RPMI8226 (cell line): ENCODE data around the gene YY1.
"Not testable (repeated sequence)": the region's sequence is repeated elsewhere in the genome, so short reads cannot be mapped to it uniquely, and the experiment has no call there.

ENCODE experiments used
- DNase-seq: peaks from one replicate; pipeline ENCODE4 v3.0.0-alpha.2; 2015

YY1 gene

DNA sequence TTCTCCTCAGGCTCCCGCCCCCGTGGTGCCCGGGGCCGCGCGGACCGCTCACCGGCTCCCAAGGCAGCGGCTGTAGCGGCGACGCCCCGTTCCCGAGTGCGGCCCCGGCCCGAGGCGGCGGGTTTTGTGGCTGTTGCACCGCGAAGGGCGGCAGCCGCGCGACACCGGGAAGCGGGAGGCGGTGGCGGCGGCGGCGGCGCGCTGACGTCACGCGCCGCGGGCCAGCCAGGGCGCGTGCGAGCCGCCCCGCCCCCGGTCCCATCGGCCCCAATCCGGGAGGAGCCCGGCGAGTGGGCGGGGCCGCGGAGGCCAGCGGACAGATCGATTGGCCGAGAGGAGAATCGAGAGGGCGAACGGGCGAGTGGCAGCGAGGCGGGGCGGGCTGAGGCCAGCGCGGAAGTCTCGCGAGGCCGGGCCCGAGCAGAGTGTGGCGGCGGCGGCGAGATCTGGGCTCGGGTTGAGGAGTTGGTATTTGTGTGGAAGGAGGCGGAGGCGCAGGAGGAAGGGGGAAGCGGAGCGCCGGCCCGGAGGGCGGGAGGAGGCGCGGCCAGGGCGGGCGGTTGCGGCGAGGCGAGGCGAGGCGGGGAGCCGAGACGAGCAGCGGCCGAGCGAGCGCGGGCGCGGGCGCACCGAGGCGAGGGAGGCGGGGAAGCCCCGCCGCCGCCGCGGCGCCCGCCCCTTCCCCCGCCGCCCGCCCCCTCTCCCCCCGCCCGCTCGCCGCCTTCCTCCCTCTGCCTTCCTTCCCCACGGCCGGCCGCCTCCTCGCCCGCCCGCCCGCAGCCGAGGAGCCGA lies at the start of gene YY1:
YY1 (plus strand) TSS at position 726 of the 792 bp plus-strand sequence. CDS start 101 bp downstream, outside the sequence.
- peak; percentile 96 for DNase-seq

GRCh38 chr14:100190126-100190525 lies 48.8 kb upstream of the YY1 start:
- no peak for DNase-seq

GRCh38 chr14:100191584-100192249 lies 47.2 kb upstream of the YY1 start:
- DNase-seq = no peak

DNA sequence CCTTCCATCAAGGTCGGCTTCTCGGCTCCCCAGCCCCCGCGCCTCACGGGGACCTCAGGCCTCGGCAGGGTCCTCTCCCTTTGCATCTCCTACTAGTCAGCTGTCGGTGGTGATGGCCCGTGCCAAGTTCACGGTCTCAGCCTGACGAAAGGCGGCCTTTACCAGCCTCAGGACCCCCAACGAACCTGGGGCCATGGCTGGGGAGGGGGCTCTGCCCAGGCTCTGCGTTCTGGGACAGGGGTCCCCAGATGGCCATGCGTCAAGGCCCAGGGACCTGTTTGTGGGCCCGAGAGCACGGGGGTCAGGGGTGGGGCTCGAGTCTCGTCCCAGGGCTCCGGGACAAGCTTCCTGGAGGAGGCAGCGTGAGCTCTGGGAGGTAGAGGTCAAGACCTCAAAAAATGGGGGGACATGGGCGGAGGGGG lies 46.7 kb upstream of the YY1 start:
- no peak for DNase-seq

GRCh38 chr14:100192672-100193416 lies 46.1 kb upstream of the YY1 start:
- peak; percentile 98 for DNase-seq

DNA sequence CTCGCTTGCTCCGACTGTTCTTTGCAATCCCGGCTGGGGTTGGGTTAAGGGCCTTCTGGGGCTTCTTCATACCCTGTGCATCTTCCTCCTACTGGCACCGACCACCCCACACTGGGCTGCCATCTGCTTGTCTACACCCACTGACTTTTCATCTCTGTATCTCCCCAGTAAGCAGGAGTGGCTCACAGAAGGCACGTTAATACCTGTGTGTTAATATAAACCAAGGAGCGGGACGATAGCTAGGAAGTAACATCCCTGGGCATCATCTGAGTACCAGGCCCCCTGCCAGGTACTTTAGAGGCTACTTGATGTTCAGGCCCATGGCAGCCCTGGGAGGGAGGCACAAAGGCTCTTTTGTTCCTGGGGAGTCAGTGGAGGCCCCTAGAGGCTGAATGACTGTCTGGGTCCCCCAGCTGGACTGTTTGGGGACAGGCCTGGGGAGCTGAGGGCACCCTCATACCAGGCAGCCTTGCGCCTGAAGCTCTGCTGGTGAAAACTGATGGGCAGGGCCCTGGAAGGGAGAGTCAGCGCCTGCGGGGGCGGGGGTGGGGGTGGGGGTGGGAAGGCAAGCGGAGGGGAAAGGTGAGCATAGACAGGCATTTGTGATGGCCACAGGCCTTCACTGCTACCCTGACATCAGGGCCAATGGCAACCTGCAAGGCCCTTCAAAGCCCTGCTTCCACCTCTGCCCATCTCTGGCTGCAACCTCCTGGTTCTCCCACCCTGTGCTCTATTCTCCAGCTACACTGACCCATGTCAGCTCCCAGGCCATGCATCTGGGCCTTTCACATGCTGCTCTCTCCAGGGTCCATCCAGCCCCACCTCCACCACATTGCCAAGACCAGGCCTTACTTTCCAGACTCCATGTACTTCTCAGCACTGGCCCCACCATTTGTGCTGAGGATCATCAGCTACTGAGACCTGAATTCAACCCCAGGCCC lies 45.3 kb upstream of the YY1 start:
- DNase-seq = no peak

GRCh38 chr14:100199240-100199860 lies 39.6 kb upstream of the YY1 start:
- no peak for DNase-seq

DNA sequence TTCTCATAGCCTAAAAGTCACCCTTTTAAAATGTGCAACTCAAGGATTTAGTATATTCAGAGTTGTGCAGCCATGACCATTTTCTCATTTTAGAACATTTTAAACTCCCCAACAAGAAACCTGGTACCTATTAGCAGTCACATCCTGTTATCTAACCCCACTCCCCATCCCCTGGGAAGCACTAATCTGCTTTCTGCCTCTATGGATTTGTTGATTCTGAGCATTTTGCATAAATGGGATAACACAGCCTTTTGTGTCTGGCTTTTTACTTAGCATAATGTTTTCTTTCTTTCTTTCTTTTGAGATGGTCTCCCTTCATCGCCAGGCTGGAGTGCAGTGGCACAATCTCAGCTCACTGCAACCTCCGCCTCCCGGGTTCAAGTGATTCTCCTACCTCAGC lies 38.6 kb upstream of the YY1 start:
- no peak for DNase-seq

- DNase-seq = no peak
Observed at GRCh38 chr14:100201701-100202100, 37.2 kb upstream of the YY1 start.

DNA sequence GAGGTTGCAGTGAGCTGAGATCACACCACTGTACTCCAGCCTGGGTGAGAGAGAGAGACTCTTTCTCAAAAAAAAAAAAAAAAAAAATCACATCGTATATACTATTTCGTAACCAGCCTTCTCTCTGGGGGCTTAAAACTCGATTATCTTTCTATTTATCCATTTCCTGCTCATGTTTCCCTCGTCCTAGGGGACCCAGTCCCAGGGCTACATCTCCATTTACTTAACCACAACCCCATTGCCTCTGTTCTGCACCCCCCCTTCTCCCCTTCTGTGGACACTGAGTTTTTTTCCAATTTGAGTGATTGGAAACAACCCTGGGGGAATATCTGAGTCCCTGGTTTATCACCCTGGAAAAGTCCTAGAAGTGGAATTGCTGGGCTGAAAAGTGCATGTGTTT lies 36.2 kb upstream of the YY1 start:
- no peak for DNase-seq

DNA sequence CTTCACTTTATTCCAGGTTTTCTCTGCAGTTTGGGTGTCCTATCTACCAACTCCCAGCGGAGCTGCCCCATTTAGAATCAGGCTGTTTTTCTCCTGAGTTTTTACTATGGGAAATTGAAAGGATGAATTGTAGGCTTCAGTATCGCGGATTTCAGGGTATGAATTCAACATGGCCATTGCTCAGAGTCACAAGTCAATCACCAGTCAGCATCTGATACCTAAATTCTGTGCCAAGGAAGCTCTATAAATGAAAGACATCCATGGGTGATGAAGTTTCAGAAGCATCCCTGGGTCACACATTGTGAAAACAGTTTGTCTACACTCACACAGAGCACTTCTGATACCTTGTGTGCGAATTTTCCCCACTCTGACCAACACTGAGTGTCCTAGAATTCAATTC lies 35.8 kb upstream of the YY1 start:
- no peak for DNase-seq

DNA sequence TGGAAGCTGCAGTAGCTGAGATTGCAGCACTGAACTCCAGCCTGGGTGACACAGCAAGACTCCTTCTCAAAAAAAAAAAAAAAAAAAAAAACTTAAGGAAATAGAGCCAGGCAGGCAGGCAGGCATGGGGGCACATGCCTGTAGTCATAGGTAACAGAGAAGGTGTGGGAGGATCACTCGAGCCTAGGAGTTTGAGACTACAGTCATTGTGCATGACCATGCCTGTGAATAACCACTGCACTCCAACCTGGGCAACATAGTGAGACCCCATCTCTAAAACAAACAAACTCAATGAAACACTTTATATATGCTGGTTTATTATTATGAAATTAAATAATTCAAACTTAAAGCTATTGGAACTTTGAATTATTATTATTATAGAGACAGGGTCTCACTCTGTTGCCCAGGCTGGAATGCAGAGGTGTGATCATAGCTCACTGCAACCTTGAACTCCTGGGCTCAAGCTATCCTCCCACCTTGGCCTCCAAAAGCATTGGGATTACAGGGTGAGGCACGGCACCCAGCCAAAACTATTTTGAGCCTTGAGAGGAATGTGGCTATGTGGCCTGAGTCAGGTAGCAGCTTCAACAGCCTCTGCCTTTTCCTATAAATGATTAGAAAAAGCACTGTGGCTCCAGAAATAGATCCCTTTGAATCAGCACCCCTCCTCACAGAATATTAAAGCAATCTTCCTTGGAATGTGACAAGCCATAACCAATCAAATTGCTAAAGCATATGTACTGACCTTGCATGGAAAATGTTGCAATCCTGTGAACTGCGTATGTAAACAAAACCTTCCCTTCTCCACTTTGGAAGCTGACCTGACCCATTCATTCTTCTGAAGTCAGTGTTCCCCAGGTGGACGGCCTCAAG lies 34.7 kb upstream of the YY1 start:
- DNase-seq = no peak

- not testable (repeated sequence) for DNase-seq
Observed at GRCh38 chr14:100204835-100205167, 34.1 kb upstream of the YY1 start.

DNA sequence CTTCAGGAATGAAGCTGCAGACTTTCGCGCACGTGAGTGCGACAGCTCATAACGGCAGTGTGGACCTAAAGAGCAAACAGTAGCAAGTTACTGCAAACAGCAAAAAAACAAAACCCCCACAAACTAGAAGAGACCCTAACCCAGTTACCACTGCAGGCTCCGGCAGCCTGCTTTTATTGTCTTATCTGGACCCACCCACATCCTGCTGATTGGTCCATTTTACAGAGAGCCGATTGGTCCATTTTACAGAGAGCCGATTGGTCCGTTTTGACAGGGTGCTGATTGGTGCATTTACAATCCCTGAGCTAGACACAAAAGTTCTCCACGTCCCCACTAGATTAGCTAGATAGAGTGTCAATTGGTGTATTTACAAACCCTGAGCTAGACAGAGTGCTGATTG lies 31.4 kb upstream of the YY1 start:
- not testable (repeated sequence) for DNase-seq

DNA sequence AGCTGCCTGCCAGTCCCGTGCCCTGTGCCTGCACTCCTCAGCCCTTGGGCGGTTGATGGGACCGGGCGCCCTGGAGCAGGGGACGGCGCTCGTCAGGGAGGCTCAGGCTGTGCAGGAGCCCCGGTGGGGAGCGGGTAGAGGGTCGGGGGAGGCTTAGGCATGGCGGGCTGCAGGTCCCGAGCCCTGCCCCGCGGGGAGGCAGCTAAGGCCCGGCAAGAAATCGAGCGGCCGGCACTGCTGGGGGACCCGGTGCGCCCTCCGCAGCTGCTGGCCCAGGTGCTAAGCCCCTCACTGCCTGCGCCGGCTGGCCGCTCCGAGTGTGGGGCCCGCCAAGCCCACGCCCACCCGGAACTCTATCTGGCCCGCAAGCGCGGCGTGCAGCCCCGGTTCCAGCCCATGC lies 30.8 kb upstream of the YY1 start:
- not testable (repeated sequence) for DNase-seq

DNA sequence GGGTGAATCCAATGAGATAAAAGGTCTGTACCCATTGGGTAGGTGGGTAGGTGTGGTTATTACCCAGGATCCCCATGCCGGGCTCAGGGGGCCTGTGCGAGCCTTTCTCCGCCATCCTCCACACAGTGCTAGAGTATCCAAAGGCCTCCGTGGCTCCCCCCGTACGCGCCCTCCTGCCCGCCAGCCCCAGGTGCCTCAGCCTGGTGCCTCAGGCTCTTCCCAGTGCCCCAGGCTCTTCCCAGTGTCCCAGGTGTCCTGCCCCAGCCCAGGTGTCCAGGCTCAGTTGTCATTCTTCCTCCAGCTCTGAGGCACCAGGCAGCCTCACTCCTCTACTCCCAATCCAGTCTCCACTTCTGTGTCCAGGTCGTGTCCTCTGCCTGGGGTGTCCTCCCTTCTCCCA lies 27.6 kb upstream of the YY1 start:
- DNase-seq = no peak

DNA sequence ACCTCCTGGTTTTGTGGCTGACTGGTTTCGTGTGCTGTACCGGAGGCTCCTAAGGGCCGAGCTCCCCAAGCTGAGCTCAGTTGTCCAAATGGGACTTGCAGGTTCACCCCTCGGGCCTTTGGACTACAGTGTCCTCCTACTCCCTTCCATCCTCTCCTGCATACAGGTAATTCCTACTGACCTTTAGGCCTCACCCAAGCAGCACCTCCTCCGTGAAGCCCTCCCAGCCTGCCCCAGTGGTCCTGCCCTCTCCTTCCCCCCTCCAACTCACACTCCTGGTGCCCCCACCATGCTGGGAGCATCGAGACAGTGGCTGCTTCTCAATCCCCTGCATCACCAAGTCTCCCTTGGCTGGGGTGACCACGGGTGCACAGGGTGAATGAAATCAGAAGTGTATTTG lies 27.1 kb upstream of the YY1 start:
- no peak for DNase-seq

- DNase-seq = no peak
Observed at GRCh38 chr14:100212476-100213333, 26.2 kb upstream of the YY1 start.

GRCh38 chr14:100213587-100213955 lies 25.4 kb upstream of the YY1 start:
- DNase-seq = no peak
